Panc1 (cell line): ENCODE data around the gene PCDHGA1. TPM values are rescaled to one million over a fixed set of nuclear protein-coding genes. Genes with fewer than 3 reads are reported as not detected.
"Not testable (repeated sequence)": the region's sequence is repeated elsewhere in the genome, so short reads cannot be mapped to it uniquely, and the experiment has no call there.

ENCODE experiments used
- ATAC-seq: fragments of 200-7000 bp; cut with Tn5 transposase; 2 replicates; pipeline ENCODE4 v1.9.1; 2020; ENCODE audit warnings: mild to moderate bottlenecking, moderate library complexity
- BruUV-seq: library from RNA; stranded (reverse); fragments of 400-500 nt; replicated peaks from 2 replicates; lab custom pipeline; 2021; lab: Mats Ljungman, UMichigan
- CTCF ChIA-PET: fragments of 300-600 bp; sonication (Branson Sonifier 250); formaldehyde crosslinking; loops from one replicate; lab custom pipeline; 2022; ENCODE audit warnings: antibody characterized with exemption; lab: Charles Lee
- POLR2A ChIA-PET: fragments of 300-600 bp; sonication (Branson Sonifier 250); formaldehyde crosslinking; loops from one replicate; lab custom pipeline; 2022; ENCODE audit warnings: antibody characterized with exemption; lab: Charles Lee
- DNase-seq: peaks from one replicate; pipeline ENCODE4 v3.0.0-alpha.2; 2010; ENCODE audit warnings: low read depth, low spot score
- H3K27ac ChIP-seq: 2 replicates; pipeline ENCODE4 v1.5.1; 2011; ENCODE audit warnings: mild to moderate bottlenecking, low read length, inconsistent platforms
- H3K27me3 ChIP-seq: fragments of 200-500 bp; sonication (Bioruptor generic); 2 replicates; pipeline ENCODE4 v1.6.0; 2014; ENCODE audit warnings: low read length, inconsistent platforms; ENCODE audit not compliant: control insufficient read depth, insufficient read depth
- H3K36me3 ChIP-seq: fragments of 200-500 bp; sonication (Bioruptor generic); 2 replicates; pipeline ENCODE4 v1.5.1; 2014; ENCODE audit warnings: inconsistent platforms, mild to moderate bottlenecking, low read length, moderate library complexity; ENCODE audit not compliant: control insufficient read depth, insufficient read depth
- H3K4me1 ChIP-seq: 2 replicates; pipeline ENCODE4 v1.5.1; 2011; ENCODE audit warnings: inconsistent platforms, mild to moderate bottlenecking, low read length, moderate library complexity; ENCODE audit not compliant: control insufficient read depth, insufficient read depth
- H3K4me3 ChIP-seq, 2 experiments: 2 replicates each; pipeline ENCODE4 v1.5.1; 2011 to 2012; ENCODE audit warnings: low read depth in 2 of 2, low read length in 2 of 2, mild to moderate bottlenecking in 2 of 2, inconsistent platforms in 1 of 2, moderate library complexity in 1 of 2
- H3K9me3 ChIP-seq: fragments of 200-500 bp; sonication (Bioruptor generic); 2 replicates; pipeline ENCODE4 v1.5.1; 2014; ENCODE audit warnings: low read depth, mild to moderate bottlenecking, inconsistent platforms, low read length, moderate library complexity; ENCODE audit not compliant: control insufficient read depth, insufficient read depth
- POLR2AphosphoS5 ChIP-seq: IDR thresholded peaks from 2 replicates; pipeline ENCODE4 v1.6.1; 2012; ENCODE audit warnings: mild to moderate bottlenecking, low read depth, low read length, moderate library complexity
- SIN3A ChIP-seq: IDR thresholded peaks from 2 replicates; pipeline ENCODE4 v1.6.1; 2012; ENCODE audit warnings: low read depth, mild to moderate bottlenecking, low read length, moderate library complexity, borderline replicate concordance; ENCODE audit not compliant: insufficient read depth
- TCF7L2 ChIP-seq: IDR thresholded peaks from 2 replicates; pipeline ENCODE4 v1.6.1; 2011; ENCODE audit warnings: mild to moderate bottlenecking, low read depth, low read length, inconsistent platforms
- in situ Hi-C: cut with HindIII; loops from 2 replicates; pipeline ENCODE4 v1.10.0; 2016; ENCODE audit warnings: low sequenced_read_pairs, low pct_unique_long_range_greater_than_20kb
- intact Hi-C: fragments of 100-400 bp; cut with micrococcal nuclease; formaldehyde crosslinking; loops from one replicate; pipeline ENCODE4 v1.10.0; 2022; ENCODE audit not compliant: unreplicated experiment
- total RNA-seq: library from RNA; stranded (reverse); gene quantifications from one replicate; pipeline ENCODE4 v1.2.1, GENCODE V29; 2021; ENCODE audit not compliant: unreplicated experiment
- TF ChIP-seq, protein P1 (sequence below): fragments of 450-650 bp; IDR thresholded peaks from 2 replicates; pipeline ENCODE4 v1.5.1; 2017; ENCODE audit warnings: mild to moderate bottlenecking
- TF ChIP-seq, protein P2 (sequence below), 2 experiments: IDR thresholded peaks; 2 replicates each; pipeline ENCODE4 v1.6.1; 2011 to 2012; ENCODE audit warnings: low read depth in 2 of 2, control low read depth in 1 of 2, low read length in 1 of 2, mild to moderate bottlenecking in 1 of 2, moderate library complexity in 1 of 2; ENCODE audit not compliant: insufficient read depth in 1 of 2

The PCDHGA1 gene
- total RNA-seq, 1 experiment from 2014 or later = 0.92 TPM

DNA sequence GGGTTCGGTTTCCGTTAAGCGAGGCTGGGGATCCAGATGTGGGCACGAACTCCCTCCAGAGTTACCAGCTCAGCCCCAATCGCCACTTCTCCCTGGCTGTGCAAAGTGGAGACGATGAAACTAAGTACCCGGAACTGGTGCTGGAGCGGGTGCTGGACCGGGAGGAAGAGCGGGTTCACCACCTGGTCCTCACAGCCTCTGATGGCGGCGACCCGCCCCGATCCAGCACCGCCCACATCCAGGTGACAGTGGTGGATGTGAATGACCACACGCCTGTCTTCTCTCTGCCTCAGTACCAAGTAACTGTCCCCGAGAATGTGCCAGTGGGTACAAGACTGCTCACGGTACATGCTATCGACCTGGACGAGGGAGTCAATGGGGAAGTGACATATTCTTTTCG is 53.0 kb downstream of the PCDHGA1 start (continued):
- TF ChIP-seq, protein P1, sequence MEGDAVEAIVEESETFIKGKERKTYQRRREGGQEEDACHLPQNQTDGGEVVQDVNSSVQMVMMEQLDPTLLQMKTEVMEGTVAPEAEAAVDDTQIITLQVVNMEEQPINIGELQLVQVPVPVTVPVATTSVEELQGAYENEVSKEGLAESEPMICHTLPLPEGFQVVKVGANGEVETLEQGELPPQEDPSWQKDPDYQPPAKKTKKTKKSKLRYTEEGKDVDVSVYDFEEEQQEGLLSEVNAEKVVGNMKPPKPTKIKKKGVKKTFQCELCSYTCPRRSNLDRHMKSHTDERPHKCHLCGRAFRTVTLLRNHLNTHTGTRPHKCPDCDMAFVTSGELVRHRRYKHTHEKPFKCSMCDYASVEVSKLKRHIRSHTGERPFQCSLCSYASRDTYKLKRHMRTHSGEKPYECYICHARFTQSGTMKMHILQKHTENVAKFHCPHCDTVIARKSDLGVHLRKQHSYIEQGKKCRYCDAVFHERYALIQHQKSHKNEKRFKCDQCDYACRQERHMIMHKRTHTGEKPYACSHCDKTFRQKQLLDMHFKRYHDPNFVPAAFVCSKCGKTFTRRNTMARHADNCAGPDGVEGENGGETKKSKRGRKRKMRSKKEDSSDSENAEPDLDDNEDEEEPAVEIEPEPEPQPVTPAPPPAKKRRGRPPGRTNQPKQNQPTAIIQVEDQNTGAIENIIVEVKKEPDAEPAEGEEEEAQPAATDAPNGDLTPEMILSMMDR = no peak

DNA sequence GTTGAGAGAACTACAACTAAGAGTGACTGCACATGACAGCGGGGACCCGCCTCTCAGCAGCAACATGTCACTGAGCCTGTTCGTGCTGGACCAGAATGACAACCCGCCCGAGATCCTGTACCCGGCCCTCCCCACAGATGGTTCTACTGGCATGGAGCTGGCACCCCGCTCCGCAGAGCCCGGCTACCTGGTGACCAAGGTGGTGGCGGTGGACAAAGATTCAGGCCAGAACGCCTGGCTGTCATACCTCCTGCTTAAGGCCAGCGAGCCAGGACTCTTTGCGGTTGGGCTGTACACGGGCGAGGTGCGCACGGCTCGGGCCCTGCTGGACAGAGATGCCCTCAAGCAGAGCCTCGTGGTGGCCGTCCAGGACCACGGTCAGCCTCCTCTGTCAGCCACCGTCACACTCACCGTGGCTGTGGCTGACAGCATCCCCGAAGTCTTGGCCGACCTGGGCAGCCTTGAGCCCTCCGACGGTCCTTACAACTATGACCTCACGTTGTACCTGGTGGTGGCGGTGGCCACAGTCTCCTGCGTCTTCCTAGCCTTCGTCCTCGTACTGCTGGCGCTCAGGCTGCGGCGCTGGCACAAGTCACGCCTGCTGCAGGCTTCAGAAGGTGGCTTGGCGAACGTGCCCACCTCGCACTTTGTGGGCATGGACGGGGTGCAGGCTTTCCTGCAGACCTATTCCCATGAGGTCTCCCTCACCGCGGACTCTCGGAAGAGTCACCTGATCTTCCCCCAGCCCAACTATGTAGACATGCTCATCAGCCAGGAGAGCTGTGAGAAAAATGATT is 54.4 kb downstream of the PCDHGA1 start:
- in situ Hi-C loops (no loop called here), intact Hi-C loops (no loop called here)
- no peak overlapping the region for H3K27ac ChIP-seq
- no peaks in the 10 kb centered on the region for H3K4me1 ChIP-seq
- BruUV-seq = no TSS peak
- ATAC-seq (no peak), DNase-seq (no peak)
- ChIA-PET POLR2A (no interaction called here), CTCF (no interaction called here)
- no peak overlapping the region for H3K4me3 ChIP-seq
- H3K36me3 ChIP-seq = no peaks in the 10 kb centered on the region
- no peaks in the 10 kb centered on the region for H3K27me3 ChIP-seq
- TF ChIP-seq POLR2AphosphoS5 (no peak), TCF7L2 (no peak), SIN3A (no peak)
- TF ChIP-seq, protein P1 = no peak
- TF ChIP-seq, protein P2, sequence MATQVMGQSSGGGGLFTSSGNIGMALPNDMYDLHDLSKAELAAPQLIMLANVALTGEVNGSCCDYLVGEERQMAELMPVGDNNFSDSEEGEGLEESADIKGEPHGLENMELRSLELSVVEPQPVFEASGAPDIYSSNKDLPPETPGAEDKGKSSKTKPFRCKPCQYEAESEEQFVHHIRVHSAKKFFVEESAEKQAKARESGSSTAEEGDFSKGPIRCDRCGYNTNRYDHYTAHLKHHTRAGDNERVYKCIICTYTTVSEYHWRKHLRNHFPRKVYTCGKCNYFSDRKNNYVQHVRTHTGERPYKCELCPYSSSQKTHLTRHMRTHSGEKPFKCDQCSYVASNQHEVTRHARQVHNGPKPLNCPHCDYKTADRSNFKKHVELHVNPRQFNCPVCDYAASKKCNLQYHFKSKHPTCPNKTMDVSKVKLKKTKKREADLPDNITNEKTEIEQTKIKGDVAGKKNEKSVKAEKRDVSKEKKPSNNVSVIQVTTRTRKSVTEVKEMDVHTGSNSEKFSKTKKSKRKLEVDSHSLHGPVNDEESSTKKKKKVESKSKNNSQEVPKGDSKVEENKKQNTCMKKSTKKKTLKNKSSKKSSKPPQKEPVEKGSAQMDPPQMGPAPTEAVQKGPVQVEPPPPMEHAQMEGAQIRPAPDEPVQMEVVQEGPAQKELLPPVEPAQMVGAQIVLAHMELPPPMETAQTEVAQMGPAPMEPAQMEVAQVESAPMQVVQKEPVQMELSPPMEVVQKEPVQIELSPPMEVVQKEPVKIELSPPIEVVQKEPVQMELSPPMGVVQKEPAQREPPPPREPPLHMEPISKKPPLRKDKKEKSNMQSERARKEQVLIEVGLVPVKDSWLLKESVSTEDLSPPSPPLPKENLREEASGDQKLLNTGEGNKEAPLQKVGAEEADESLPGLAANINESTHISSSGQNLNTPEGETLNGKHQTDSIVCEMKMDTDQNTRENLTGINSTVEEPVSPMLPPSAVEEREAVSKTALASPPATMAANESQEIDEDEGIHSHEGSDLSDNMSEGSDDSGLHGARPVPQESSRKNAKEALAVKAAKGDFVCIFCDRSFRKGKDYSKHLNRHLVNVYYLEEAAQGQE (IDR thresholded peaks at IDR 0.05; ENCODE audit: insufficient read depth in 1 of 2, low read depth in 2 of 2, low read length in 1 of 2) = no peak
- no peaks in the 10 kb centered on the region for H3K9me3 ChIP-seq

DNA sequence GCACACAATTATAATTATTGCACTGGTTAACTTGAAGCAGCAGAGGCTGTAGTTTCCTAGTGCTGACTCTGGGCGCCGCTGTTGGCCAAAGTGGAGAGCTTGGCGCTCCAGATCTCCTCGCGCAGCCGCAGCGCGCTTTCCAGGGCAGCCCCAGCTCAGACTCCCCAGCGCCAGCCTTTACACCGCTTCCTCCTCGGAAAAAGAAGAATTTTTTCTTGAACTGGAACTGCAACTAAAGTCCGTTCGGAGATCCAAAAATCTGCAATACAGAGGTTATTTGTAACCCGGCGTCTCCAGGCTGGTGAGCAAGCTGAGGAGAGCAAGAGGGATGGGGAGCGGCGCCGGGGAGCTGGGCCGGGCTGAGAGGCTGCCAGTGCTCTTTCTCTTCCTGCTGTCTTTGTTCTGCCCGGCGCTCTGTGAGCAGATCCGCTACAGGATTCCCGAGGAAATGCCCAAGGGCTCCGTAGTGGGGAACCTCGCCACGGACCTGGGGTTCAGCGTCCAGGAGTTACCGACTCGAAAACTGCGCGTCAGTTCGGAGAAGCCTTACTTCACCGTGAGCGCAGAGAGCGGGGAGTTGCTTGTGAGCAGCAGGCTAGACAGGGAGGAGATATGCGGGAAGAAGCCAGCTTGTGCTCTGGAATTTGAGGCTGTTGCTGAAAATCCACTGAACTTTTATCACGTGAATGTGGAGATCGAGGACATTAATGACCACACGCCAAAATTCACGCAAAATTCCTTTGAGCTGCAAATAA is 57.4 kb downstream of the PCDHGA1 start, which contains the start of gene PCDHGB4:
Gene PCDHGB4, plus strand, starts transcription at position 142 of the 755 bp plus-strand sequence. Its CDS starts 187 bp downstream, at position 329.
- H3K4me3 ChIP-seq, H3K4me1 ChIP-seq, intact Hi-C loops, POLR2A ChIA-PET, H3K27ac ChIP-seq, CTCF ChIA-PET, DNase-seq, H3K36me3 ChIP-seq, ATAC-seq, in situ Hi-C loops, H3K27me3 ChIP-seq, H3K9me3 ChIP-seq, BruUV-seq: not testable (repeated sequence)
